Cardiac septum (tissue), 1 donor: Measurements from ENCODE around the gene CCDC85A. TPM values are rescaled to one million over a fixed set of nuclear protein-coding genes. Genes with fewer than 3 reads are reported as not detected.

Source experiments
- DNase-seq: peaks from one replicate; pipeline ENCODE4 v3.0.0-alpha.2; 2020; ENCODE audit warnings: low spot score
- intact Hi-C: fragments of 100-400 bp; cut with DNase I; formaldehyde crosslinking; loops from one replicate; pipeline ENCODE4 v1.14.0; 2022
- total RNA-seq: library from RNA; stranded (reverse); fragmentation: NEBNext Ultra II Directional; extraction: Animal tissue kit (Norgen Biotek cat#: 25700); gene quantifications from one replicate; pipeline ENCODE4 v1.2.1, GENCODE V29; 2021
- donor health status: DM: no; HTN: no; CAD: no.

The CCDC85A gene
- total RNA-seq, 1 donor from 2014 or later, result 2.7 TPM

GRCh38 chr2:56286936-56287335, 103.1 kb downstream of the CCDC85A start:
- DNase-seq, result no peak
- intact Hi-C loops, result no loop called here

GRCh38 chr2:56287508-56287907, 103.7 kb downstream of the CCDC85A start:
- DNase-seq, result no peak
- intact Hi-C loops, result no loop called here

DNA sequence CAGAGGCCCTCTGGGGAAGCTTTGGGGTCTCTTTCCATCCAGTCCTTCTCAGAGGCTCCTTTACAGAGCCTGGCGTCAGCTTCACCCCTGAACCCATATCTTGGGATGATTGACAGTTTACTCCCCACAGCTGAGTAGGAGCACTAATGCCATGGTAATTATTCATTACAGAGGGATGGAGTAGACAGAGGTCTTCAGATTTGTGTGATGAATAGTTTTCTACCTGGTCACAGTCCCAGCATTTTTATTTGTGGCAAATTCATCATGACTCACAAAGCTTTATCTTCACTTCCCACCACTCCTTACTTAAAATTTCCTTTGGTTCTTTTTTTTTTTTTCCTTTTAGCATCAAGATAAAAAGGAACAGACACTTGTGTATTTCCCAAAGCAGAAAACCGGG, 104.2 kb downstream of the CCDC85A start:
- intact Hi-C loops, result no loop called here

DNA sequence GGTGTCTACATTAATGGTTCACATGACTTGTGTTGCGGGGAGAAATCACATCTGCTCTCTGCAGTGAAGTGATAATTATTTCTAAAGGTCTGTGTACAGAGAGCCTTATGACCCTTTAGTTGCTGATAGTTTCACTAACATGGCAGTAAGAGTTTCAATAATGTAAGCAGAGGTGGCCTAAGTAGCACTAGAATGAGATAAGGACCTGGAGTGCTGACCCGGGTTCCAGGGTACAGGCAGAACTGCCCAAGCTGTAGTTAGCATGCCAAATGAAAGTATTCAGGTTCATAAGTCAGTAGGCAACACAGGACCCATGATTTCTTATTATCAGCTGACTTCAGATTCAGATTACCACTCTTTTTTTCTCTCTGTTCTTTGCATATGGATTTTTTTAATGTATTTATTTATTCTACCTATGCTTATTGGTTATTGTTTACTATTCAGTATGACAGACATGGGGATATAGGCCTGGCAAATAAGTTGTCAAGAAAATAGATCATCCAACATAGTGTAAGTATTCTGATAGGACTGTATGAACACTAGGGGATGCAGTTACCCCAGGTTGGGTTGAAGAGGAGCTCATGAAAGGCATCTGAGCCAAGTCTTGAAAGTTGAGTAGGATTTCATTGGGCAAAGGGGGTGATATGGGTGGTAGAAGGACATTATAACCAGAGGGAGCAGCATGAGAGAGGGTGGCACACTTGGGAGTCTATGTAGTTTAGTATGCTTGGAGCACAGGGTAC, 105.2 kb downstream of the CCDC85A start:
- DNase-seq, result no peak
- intact Hi-C loops, result no loop called here

More for the DNA sequence above, 104.2 kb downstream of the CCDC85A start:
- DNase-seq, result no peak

DNA sequence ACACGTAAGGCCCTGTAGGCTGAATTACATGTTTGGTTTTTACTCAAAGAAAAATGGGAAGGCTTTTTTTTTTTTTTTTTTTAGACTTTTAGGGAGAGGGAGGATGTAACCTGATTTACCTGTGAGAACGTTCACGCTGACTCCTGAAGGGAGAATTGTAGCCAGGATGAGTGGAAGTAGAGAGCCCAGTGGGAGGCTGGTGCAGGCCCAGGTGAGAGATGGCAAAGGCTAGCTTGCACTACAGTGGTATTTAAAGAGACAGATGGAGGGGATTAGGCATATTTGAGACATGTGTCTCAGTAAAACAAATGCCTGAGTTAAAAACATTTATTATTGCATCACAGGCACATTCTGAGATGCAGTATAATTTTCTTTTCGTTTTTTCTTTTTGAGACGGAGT, 107.9 kb downstream of the CCDC85A start:
- intact Hi-C loops, result no loop called here
- no peak for DNase-seq

GRCh38 chr2:56292951-56293350, 109.2 kb downstream of the CCDC85A start:
- DNase-seq, result no peak
- intact Hi-C loops, result no loop called here

- intact Hi-C loops, result no loop called here
- DNase-seq, result no peak
These were observed 111.9 kb downstream of the CCDC85A start for GRCh38 chr2:56295666-56296065.

DNA sequence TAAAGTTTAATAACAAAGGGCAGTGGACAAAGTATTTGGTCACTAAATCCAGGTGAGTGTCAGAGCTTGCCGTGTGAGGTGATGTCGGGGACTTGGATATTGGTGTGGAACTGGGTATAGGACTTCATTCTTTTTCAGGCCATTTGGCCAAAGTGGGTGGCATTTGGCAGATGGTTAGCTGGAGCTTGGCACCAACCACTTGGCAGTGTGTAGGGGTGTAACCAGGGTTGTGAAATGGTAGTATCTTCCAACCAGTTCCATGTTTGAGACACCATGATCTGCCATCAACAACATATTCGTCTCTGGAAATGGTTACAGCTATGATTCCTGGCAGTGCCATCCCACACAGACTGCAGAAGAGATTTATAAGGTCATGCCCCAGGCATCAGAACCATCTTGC, 113.9 kb downstream of the CCDC85A start:
- no peak for DNase-seq
- intact Hi-C loops, result no loop called here

GRCh38 chr2:56299171-56299691, 115.4 kb downstream of the CCDC85A start:
- DNase-seq, result no peak
- intact Hi-C loops, result no loop called here

- DNase-seq, result no peak
- intact Hi-C loops, result no loop called here
These were observed 125.9 kb downstream of the CCDC85A start for GRCh38 chr2:56309626-56310170.

- no peak for DNase-seq
These were observed 129.7 kb downstream of the CCDC85A start for GRCh38 chr2:56313500-56313921.

DNA sequence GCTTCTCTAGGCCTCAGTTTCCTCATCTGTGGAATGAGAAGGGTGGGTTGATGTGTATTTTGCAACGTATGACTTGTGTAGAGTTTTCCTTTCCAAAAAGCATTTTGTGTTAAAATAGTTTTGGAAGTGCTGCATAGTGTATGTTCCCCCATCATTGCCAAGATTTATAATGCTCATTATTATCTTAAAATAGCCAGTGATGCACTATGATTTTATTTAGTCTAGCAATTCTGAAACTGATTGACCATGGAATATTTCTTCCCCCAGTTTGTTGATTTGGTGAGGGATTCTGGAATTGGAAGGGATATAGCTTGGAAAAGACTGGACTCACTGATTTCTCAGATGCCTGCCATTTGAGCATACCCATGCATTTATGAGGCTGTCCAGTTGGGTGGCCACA, 130.6 kb downstream of the CCDC85A start:
- intact Hi-C loops, result loop anchor here (2.0 kb wide), 1 partner anchor 130 kb away; no protein-coding TSS in a partner anchor
- DNase-seq, result no peak

More at GRCh38 chr2:56313500-56313921, 129.7 kb downstream of the CCDC85A start:
- intact Hi-C loops, result no loop called here

DNA sequence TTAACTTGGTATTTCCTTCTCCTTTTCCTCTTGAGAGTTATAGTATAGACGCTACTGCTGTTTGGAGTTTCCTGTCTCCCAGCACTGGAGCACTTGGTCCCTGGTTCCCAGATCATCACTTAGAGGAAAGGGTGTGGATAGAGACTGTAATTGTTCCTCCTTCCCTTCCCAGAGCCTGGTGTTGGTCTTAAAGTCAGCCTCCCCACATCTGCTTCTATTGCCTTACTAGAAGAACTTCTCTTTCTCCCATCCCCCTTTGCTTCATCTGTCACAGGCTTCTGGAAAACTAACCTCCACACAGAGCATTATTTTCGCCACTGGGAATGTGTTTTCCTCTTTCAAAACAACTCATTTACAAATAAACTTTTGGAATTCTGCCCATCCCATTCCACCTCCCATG, 131.0 kb downstream of the CCDC85A start:
- intact Hi-C loops, result loop anchor here (2.0 kb wide), 1 partner anchor 130 kb away; no protein-coding TSS in a partner anchor
- no peak for DNase-seq

DNA sequence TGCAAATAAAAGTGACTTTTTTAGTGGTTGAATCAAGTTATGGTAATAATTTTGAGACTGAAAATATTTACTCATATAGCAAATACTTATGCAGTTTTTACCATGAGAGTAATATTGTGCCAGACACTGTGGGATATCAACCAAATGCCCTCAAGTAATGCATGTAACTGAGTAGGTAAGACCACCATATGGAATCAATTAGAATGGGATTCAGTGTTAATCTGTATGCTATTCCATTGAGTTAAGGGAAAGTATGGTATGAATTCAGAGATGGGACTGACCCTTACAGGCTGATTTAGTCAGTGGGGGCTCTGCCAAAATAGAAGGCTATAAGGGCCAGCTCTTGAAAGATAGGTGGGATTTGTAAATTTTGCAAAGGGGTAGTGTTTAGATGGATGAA, 131.6 kb downstream of the CCDC85A start:
- intact Hi-C loops, result loop anchor here (2.0 kb wide), 1 partner anchor 131 kb away; no protein-coding TSS in a partner anchor
- DNase-seq, result no peak

DNA sequence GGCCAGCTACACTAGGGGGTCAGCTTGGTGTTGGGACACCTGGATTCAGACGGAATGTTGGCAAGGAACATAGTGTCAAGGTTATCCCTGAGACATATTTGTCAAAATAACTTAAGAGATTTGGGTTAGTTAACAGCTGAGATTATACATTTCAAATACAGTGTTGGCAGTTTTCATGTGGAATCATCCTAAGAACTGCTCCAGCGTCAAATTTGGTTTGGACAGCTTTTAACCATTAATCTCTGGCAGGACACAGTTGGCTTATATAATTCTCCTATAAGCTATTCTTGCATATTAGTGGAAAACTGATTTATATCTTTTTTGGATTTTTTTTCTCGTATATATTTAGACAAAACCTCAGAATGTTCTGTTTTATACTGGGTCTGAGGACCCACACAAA, 132.2 kb downstream of the CCDC85A start:
- intact Hi-C loops, result no loop called here
- no peak for DNase-seq

DNA sequence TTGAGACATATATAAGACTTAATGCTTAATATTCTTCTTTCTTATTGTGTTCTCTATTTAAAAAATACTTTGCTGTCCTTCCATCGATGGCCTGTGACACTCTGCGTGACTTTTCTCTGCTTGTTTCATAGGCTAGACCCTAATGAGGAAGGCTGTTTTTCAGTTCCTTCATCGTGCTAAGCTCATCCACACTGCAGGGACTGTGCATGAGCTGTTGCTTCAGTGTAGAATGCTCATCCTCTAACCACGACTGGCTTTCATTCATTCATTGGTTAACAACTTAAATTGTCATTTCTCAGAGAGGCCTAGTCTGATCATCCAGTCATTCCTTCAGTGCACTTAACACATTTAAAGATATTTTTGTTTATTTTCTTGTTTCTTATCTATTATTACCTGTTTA, 134.4 kb downstream of the CCDC85A start:
- intact Hi-C loops, result no loop called here
- no peak for DNase-seq

DNA sequence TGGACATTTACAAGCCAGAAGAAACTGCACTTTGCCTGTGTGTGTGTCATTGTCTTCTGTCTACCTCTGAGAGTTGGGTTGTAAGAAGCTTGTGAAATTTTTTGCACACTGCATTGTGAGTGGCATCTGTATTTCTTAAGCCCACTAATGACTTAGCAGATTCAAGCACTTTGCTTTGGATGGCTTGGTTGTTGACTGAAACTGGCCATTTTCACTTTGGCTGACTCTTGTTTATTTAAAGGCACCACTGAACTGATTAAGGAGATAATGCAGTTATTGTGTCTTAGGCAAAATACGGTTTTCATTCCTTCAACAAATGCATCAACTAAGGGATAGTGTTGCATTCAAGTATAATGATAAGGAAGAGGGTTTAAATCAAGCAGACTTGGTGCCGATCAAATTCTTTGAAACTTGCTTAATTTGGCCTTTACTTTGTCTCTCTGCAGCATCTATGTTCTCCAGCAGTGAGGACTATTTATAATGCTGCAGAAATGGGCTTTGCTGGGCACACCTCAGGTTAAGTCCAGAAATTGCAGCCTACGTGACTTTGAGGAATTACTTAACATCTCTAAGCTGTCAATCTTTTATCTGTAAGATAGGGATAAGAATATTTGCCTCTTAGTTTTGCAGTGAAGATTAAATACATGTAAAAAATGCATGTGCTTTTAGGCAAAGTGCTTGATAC, 142.0 kb downstream of the CCDC85A start:
- intact Hi-C loops, result no loop called here
- DNase-seq, result no peak

- intact Hi-C loops, result no loop called here
- DNase-seq, result no peak
These were observed 142.6 kb downstream of the CCDC85A start for GRCh38 chr2:56326346-56326741.

- intact Hi-C loops, result no loop called here
These were observed 148.0 kb downstream of the CCDC85A start for GRCh38 chr2:56331810-56332209.

GRCh38 chr2:56333812-56334485, 150.2 kb downstream of the CCDC85A start:
- intact Hi-C loops, result no loop called here

More at GRCh38 chr2:56331810-56332209, 148.0 kb downstream of the CCDC85A start:
- no peak for DNase-seq

More at GRCh38 chr2:56333812-56334485, 150.2 kb downstream of the CCDC85A start:
- DNase-seq, result no peak
